ENCODE data around the gene MEGF11.

DNA sequence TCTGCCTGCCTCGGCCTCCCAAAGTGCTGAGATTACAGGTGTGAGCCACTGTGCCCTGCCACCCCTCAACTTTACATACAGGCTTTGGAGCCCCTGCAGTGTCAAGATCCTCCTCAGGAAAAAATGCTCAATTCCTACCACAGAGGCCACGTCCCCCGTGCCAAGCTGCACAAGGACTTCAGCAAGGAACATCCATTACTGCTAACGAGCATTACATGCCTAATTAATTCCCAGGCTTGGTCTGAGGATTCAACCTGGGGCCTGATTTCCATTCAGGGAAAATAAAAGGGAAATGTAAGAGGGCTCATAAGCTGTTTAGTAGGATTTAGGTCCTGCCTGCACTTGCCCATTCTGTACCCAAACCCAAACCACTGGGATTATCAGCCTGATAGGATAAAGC lies 222.9 kb downstream of the MEGF11 start:
- TF ChIP-seq POLR2A (IDR thresholded peaks at IDR 0.05) = no peak
- TF ChIP-seq, protein P1, sequence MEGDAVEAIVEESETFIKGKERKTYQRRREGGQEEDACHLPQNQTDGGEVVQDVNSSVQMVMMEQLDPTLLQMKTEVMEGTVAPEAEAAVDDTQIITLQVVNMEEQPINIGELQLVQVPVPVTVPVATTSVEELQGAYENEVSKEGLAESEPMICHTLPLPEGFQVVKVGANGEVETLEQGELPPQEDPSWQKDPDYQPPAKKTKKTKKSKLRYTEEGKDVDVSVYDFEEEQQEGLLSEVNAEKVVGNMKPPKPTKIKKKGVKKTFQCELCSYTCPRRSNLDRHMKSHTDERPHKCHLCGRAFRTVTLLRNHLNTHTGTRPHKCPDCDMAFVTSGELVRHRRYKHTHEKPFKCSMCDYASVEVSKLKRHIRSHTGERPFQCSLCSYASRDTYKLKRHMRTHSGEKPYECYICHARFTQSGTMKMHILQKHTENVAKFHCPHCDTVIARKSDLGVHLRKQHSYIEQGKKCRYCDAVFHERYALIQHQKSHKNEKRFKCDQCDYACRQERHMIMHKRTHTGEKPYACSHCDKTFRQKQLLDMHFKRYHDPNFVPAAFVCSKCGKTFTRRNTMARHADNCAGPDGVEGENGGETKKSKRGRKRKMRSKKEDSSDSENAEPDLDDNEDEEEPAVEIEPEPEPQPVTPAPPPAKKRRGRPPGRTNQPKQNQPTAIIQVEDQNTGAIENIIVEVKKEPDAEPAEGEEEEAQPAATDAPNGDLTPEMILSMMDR (IDR thresholded peaks at IDR 0.05 in 8 of 11, conservative IDR thresholded peaks at IDR 0.05 in 3 of 11) = no peak
